ENCODE results near the gene CAMK2G.

The CAMK2G gene

DNA sequence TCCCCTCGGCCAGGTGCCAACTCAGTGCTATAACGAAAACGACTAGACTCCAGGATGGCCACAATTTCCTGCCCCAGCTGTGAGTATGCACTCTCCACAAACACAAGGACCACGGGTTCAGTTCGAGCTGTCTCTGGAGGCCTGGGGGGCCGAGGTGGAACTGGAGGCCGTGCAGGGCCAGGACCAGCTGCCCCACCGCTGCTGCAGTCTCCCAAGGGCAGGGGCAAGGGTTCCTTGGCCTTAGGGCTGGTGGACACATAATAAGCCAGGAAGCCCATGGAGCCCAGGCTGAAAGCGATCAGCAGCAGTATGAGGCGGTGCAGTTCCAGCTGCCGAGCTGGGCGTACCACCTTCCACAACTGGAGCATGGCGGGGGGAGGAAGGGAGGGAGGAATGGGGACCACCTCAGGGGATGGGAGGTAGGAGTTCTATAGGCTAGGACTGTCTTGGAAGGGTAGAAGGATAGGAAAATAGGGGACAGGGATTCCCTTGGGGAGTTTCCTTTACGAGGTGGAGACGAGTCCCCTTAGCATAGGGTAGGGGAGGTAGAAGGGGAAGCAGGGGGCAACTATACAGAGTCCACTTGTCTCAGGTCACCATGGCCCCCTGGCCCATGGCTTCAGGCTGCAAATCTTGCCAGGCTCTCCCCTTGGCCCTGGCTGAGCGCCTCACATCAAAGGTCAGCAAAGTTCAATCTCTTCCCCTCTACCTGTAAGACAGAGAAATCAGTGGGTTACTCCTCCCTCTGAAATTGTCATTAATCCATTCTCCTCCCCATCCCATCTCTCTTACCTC, 66.1 kb downstream of the CAMK2G start:
- ATAC-seq: no peak
- no peak for TF ChIP-seq ARNTL (CRISPR knock-in tag; IDR thresholded peaks at IDR 0.05; ENCODE audit: borderline replicate concordance, low read depth)
- no peak for TF ChIP-seq CSDC2 (CRISPR knock-in tag; IDR thresholded peaks at IDR 0.05)
- TF ChIP-seq, protein P1, sequence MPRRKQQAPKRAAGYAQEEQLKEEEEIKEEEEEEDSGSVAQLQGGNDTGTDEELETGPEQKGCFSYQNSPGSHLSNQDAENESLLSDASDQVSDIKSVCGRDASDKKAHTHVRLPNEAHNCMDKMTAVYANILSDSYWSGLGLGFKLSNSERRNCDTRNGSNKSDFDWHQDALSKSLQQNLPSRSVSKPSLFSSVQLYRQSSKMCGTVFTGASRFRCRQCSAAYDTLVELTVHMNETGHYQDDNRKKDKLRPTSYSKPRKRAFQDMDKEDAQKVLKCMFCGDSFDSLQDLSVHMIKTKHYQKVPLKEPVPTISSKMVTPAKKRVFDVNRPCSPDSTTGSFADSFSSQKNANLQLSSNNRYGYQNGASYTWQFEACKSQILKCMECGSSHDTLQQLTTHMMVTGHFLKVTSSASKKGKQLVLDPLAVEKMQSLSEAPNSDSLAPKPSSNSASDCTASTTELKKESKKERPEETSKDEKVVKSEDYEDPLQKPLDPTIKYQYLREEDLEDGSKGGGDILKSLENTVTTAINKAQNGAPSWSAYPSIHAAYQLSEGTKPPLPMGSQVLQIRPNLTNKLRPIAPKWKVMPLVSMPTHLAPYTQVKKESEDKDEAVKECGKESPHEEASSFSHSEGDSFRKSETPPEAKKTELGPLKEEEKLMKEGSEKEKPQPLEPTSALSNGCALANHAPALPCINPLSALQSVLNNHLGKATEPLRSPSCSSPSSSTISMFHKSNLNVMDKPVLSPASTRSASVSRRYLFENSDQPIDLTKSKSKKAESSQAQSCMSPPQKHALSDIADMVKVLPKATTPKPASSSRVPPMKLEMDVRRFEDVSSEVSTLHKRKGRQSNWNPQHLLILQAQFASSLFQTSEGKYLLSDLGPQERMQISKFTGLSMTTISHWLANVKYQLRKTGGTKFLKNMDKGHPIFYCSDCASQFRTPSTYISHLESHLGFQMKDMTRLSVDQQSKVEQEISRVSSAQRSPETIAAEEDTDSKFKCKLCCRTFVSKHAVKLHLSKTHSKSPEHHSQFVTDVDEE (CRISPR knock-in tag; IDR thresholded peaks at IDR 0.05): no peak
- TF ChIP-seq ISL1 (CRISPR knock-in tag; IDR thresholded peaks at IDR 0.05): no peak
- TF ChIP-seq, protein P2, sequence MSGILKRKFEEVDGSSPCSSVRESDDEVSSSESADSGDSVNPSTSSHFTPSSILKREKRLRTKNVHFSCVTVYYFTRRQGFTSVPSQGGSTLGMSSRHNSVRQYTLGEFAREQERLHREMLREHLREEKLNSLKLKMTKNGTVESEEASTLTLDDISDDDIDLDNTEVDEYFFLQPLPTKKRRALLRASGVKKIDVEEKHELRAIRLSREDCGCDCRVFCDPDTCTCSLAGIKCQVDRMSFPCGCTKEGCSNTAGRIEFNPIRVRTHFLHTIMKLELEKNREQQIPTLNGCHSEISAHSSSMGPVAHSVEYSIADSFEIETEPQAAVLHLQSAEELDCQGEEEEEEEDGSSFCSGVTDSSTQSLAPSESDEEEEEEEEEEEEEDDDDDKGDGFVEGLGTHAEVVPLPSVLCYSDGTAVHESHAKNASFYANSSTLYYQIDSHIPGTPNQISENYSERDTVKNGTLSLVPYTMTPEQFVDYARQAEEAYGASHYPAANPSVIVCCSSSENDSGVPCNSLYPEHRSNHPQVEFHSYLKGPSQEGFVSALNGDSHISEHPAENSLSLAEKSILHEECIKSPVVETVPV (CRISPR knock-in tag; IDR thresholded peaks at IDR 0.05): no peak
- no peak for TF ChIP-seq PPARA (CRISPR knock-in tag; IDR thresholded peaks at IDR 0.05; ENCODE audit: borderline replicate concordance)

DNA sequence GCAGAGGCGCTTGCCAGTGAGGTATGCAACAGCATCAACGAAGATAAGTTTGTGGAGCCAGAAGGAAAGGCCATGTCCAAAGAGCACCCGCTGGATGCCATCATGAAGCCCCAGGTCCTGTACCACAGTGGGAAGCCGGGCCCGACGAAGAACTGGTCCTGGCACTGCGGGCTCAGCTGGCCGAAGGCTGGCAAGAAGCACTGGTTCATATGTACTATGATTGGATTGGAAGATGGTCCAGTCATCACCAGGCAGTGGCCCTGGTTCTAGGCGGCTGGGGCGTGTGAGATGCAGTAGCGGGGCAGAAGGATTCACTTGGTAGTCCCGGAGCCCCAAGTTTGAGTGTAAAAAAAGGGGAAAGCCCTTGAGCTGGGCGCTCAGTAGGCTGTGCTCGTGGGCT, 66.9 kb downstream of the CAMK2G start:
- TF ChIP-seq, protein P3, sequence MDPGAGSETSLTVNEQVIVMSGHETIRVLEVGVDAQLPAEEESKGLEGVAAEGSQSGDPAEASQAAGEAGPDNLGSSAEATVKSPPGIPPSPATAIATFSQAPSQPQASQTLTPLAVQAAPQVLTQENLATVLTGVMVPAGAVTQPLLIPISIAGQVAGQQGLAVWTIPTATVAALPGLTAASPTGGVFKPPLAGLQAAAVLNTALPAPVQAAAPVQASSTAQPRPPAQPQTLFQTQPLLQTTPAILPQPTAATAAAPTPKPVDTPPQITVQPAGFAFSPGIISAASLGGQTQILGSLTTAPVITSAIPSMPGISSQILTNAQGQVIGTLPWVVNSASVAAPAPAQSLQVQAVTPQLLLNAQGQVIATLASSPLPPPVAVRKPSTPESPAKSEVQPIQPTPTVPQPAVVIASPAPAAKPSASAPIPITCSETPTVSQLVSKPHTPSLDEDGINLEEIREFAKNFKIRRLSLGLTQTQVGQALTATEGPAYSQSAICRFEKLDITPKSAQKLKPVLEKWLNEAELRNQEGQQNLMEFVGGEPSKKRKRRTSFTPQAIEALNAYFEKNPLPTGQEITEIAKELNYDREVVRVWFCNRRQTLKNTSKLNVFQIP (CRISPR knock-in tag; IDR thresholded peaks at IDR 0.05; ENCODE audit: borderline replicate concordance, low read depth): no peak
- TF ChIP-seq, protein P2 (CRISPR knock-in tag; IDR thresholded peaks at IDR 0.05): no peak
- no peak for TF ChIP-seq BACH2 (CRISPR knock-in tag; IDR thresholded peaks at IDR 0.05; ENCODE audit: borderline replicate concordance)
- no peak for TF ChIP-seq TCF4 (CRISPR knock-in tag; IDR thresholded peaks at IDR 0.05; ENCODE audit: borderline replicate concordance)
- no peak for TF ChIP-seq ISL1 (CRISPR knock-in tag; IDR thresholded peaks at IDR 0.05)
- TF ChIP-seq ZFP3 (CRISPR knock-in tag; IDR thresholded peaks at IDR 0.05): no peak
- no peak for TF ChIP-seq ZFP30 (CRISPR knock-in tag; IDR thresholded peaks at IDR 0.05)
- TF ChIP-seq, protein P1 (CRISPR knock-in tag; IDR thresholded peaks at IDR 0.05): no peak
- TF ChIP-seq SNAI2 (CRISPR knock-in tag; IDR thresholded peaks at IDR 0.05): no peak
- ATAC-seq: no peak

DNA sequence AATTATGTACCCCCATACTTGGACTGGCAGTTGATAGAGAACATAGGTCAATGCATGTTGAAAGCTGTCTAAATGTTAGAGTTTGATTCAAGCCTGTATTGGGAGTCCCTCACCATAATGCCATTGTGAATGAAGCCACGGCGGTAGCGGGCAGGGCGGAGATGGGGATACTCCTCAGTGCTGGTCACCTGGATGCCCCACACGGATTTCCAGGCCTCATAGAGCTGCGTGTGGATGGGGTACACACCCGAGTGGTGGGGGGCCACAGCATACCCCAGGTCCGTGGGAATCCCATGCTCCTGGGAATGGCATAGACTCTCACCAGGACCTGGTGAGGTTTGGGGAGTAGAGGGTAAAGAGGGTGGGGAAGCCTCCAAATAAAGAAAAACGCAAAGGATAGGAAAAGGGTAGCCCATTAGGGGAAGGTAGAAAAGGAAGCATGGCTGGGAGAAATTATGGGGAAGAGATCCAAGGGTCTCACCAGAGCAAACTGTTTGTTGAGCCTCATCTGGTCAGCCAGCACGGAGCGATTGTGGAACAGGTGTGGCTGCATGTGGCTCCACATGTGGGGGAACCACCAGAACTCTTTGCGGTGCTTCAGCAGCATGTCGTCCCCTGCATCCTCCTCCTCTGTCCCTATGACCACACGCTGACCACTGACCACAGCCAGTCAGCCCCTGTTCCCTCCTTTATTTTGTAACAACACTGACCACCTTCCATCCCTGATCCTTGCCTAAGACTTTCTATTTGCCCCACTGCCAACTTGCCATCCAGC, 68.0 kb downstream of the CAMK2G start:
- TF ChIP-seq ZNF565 (CRISPR knock-in tag; conservative IDR thresholded peaks at IDR 0.05; ENCODE audit: low read depth) (no peak), ISL1 (CRISPR knock-in tag; IDR thresholded peaks at IDR 0.05) (no peak), RARB (CRISPR knock-in tag; IDR thresholded peaks at IDR 0.05) (no peak), ZNF70 (CRISPR knock-in tag; IDR thresholded peaks at IDR 0.05) (no peak), TCF4 (CRISPR knock-in tag; IDR thresholded peaks at IDR 0.05; ENCODE audit: borderline replicate concordance) (no peak), OSR1 (CRISPR knock-in tag; IDR thresholded peaks at IDR 0.05) (no peak), ARNTL (CRISPR knock-in tag; IDR thresholded peaks at IDR 0.05; ENCODE audit: borderline replicate concordance, low read depth) (no peak), CSDC2 (CRISPR knock-in tag; IDR thresholded peaks at IDR 0.05) (no peak)
- TF ChIP-seq, protein P2 (CRISPR knock-in tag; IDR thresholded peaks at IDR 0.05): no peak
- TF ChIP-seq, protein P1 (CRISPR knock-in tag; IDR thresholded peaks at IDR 0.05): no peak
- TF ChIP-seq, protein P4, sequence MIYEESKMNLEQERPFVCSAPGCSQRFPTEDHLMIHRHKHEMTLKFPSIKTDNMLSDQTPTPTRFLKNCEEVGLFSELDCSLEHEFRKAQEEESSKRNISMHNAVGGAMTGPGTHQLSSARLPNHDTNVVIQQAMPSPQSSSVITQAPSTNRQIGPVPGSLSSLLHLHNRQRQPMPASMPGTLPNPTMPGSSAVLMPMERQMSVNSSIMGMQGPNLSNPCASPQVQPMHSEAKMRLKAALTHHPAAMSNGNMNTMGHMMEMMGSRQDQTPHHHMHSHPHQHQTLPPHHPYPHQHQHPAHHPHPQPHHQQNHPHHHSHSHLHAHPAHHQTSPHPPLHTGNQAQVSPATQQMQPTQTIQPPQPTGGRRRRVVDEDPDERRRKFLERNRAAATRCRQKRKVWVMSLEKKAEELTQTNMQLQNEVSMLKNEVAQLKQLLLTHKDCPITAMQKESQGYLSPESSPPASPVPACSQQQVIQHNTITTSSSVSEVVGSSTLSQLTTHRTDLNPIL (CRISPR knock-in tag; IDR thresholded peaks at IDR 0.05; ENCODE audit: low read depth): no peak
- ATAC-seq: no peak
